ENCODE results near the gene SNUPN.
"Not testable (repeated sequence)": the region's sequence is repeated elsewhere in the genome, so short reads cannot be mapped to it uniquely, and the experiment has no call there.

Gene SNUPN

GRCh38 chr15:75561888-75562287 is 63.6 kb downstream of the SNUPN start:
- peaks cover 8 to 14% of the 10 kb centered on the region in 2 donors for H3K36me3 Mint-ChIP-seq
- no peak overlapping the region for H3K4me3 Mint-ChIP-seq
- DNase-seq: no peak
- no peak for ATAC-seq (replicated peaks)
- no peak overlapping the region for H3K27ac Mint-ChIP-seq
- H3K4me1 Mint-ChIP-seq: peaks cover 0 to 4% of the 10 kb centered on the region in 2 donors
- H3K27me3 Mint-ChIP-seq: no peaks in the 10 kb centered on the region
- no peaks in the 10 kb centered on the region for H3K9me3 Mint-ChIP-seq

- not testable (repeated sequence) for H3K27me3 Mint-ChIP-seq; DNase-seq; ATAC-seq (replicated peaks); H3K9me3 Mint-ChIP-seq; H3K4me3 Mint-ChIP-seq; H3K4me1 Mint-ChIP-seq; H3K27ac Mint-ChIP-seq
- H3K36me3 Mint-ChIP-seq: peaks cover 11 to 14% of the 10 kb centered on the region in 2 donors
Observed at GRCh38 chr15:75559360-75559759, 66.2 kb downstream of the SNUPN start.

- not testable (repeated sequence) for H3K27ac Mint-ChIP-seq
Observed at GRCh38 chr15:75558955-75559354, 66.6 kb downstream of the SNUPN start.

GRCh38 chr15:75554717-75555116 is 70.8 kb downstream of the SNUPN start:
- ATAC-seq (replicated peaks): no peak
- H3K36me3 Mint-ChIP-seq: peaks cover 3 to 7% of the 10 kb centered on the region in 2 donors
- H3K9me3 Mint-ChIP-seq: no peaks in the 10 kb centered on the region
- no peak overlapping the region for H3K27ac Mint-ChIP-seq
- no peak for DNase-seq
- no peaks in the 10 kb centered on the region for H3K27me3 Mint-ChIP-seq
- H3K4me1 Mint-ChIP-seq: peaks cover 0 to 10% of the 10 kb centered on the region in 2 donors
- no peak overlapping the region for H3K4me3 Mint-ChIP-seq

More at GRCh38 chr15:75558955-75559354, 66.6 kb downstream of the SNUPN start:
- not testable (repeated sequence) for ATAC-seq (replicated peaks); H3K4me1 Mint-ChIP-seq; H3K4me3 Mint-ChIP-seq; H3K27me3 Mint-ChIP-seq; DNase-seq; H3K9me3 Mint-ChIP-seq
- H3K36me3 Mint-ChIP-seq: peaks cover 11 to 14% of the 10 kb centered on the region in 2 donors

- Mint-ChIP-seq H3K4me1 (peaks cover 0 to 10% of the 10 kb centered on the region in 2 donors), H3K27me3 (no peaks in the 10 kb centered on the region), H3K4me3 (no peak overlapping the region), H3K9me3 (no peaks in the 10 kb centered on the region), H3K36me3 (peaks cover 0 to 7% of the 10 kb centered on the region in 2 donors), H3K27ac (no peak overlapping the region)
- ATAC-seq (replicated peaks): no peak
- DNase-seq: no peak
Observed at GRCh38 chr15:75553659-75554058, 71.9 kb downstream of the SNUPN start.

- H3K9me3 Mint-ChIP-seq: no peaks in the 10 kb centered on the region
- H3K27me3 Mint-ChIP-seq: no peaks in the 10 kb centered on the region
- no peak overlapping the region for H3K4me3 Mint-ChIP-seq
- H3K27ac Mint-ChIP-seq: no peak overlapping the region
- H3K36me3 Mint-ChIP-seq: peaks cover 0 to 4% of the 10 kb centered on the region in 2 donors
- DNase-seq (no peak), ATAC-seq (replicated peaks) (no peak)
- peaks cover 2 to 20% of the 10 kb centered on the region in 2 donors for H3K4me1 Mint-ChIP-seq
Observed at GRCh38 chr15:75551091-75551490, 74.4 kb downstream of the SNUPN start.

Data from stimulated activated naive B cell treated with anti-CD40 and anti-IgM and Interleukin-4, amounts not matched to agents 10 μg/mL and 1 μg/mL and 100 μg/mL, for 72 hours (primary cell).